ENCODE data around the gene OTUD3.

- TF ChIP-seq CTCF (IDR thresholded peaks at IDR 0.05) (no peak), ZFX (IDR thresholded peaks at IDR 0.05; ENCODE audit: borderline replicate concordance) (no peak)
Observed at GRCh38 chr1:19955534-19956170, 73.5 kb downstream of the OTUD3 start.

Measured in 22Rv1 (cell line).